WTC11 (cell line): ENCODE results near the gene DCTD. TPM values are rescaled to one million over a fixed set of nuclear protein-coding genes. Genes with fewer than 3 reads are reported as not detected.

Experiments used
- ATAC-seq: fragments of 200-7000 bp; cut with Tn5 transposase; 2 replicates; pipeline ENCODE4 v1.10.0; 2021; ENCODE audit warnings: mild to moderate bottlenecking, moderate library complexity
- CTCF ChIA-PET: fragments of 300-600 bp; sonication (Branson Sonifier 250); formaldehyde crosslinking; loops from one replicate; lab custom pipeline; 2021; ENCODE audit warnings: antibody characterized with exemption; lab: Charles Lee
- POLR2A ChIA-PET: fragments of 350-600 bp; sonication (Branson Sonifier 250); formaldehyde crosslinking; loops from one replicate; lab custom pipeline; 2021; ENCODE audit warnings: antibody characterized with exemption; lab: Charles Lee
- DNase-seq: peaks from one replicate; pipeline ENCODE4 v3.0.0; 2021; ENCODE audit warnings: low spot score
- H3K27ac Mint-ChIP-seq: 2 replicates; pipeline ENCODE4 v1.8.0; 2021; ENCODE audit warnings: mixed read lengths
- H3K27me3 Mint-ChIP-seq: 2 replicates; pipeline ENCODE4 v1.8.0; 2021; ENCODE audit warnings: low read depth, mild to moderate bottlenecking, moderate library complexity, mixed read lengths
- H3K36me3 Mint-ChIP-seq: 2 replicates; pipeline ENCODE4 v1.8.0; 2021; ENCODE audit warnings: mixed read lengths
- H3K4me1 Mint-ChIP-seq: 2 replicates; pipeline ENCODE4 v1.8.0; 2022; ENCODE audit warnings: mixed read lengths
- H3K4me3 Mint-ChIP-seq: 2 replicates; pipeline ENCODE4 v1.8.0; 2021; ENCODE audit warnings: mild to moderate bottlenecking, moderate library complexity, mixed read lengths
- H3K9me3 Mint-ChIP-seq: 2 replicates; pipeline ENCODE4 v1.8.0; 2021; ENCODE audit warnings: mixed read lengths
- ATF1 ChIP-seq: sonication (generic); formaldehyde crosslinking; IDR thresholded peaks from 2 replicates; pipeline ENCODE4 v1.8.1; 2023; ENCODE audit warnings: mild to moderate bottlenecking, moderate library complexity, missing genetic modification reagents
- CREB1 ChIP-seq: sonication (generic); formaldehyde crosslinking; IDR thresholded peaks from 2 replicates; pipeline ENCODE4 v1.8.0; 2023; ENCODE audit warnings: mild to moderate bottlenecking, missing genetic modification reagents
- CREM ChIP-seq: sonication (generic); formaldehyde crosslinking; IDR thresholded peaks from 2 replicates; pipeline ENCODE4 v1.8.1; 2022; ENCODE audit warnings: mild to moderate bottlenecking, missing genetic modification reagents, moderate library complexity
- ELF4 ChIP-seq: sonication (generic); formaldehyde crosslinking; IDR thresholded peaks from 2 replicates; pipeline ENCODE4 v1.8.1; 2022; ENCODE audit warnings: low read depth, mild to moderate bottlenecking, moderate library complexity, missing genetic modification reagents
- ESRRA ChIP-seq: sonication (generic); formaldehyde crosslinking; IDR thresholded peaks from 2 replicates; pipeline ENCODE4 v1.8.1; 2022; ENCODE audit warnings: mild to moderate bottlenecking, missing genetic modification reagents, borderline replicate concordance
- ETV6 ChIP-seq: sonication (generic); formaldehyde crosslinking; IDR thresholded peaks from 2 replicates; pipeline ENCODE4 v1.8.1; 2022; ENCODE audit warnings: mild to moderate bottlenecking, missing genetic modification reagents
- FOXP1 ChIP-seq: sonication (generic); formaldehyde crosslinking; IDR thresholded peaks from 2 replicates; pipeline ENCODE4 v1.8.0; 2022; ENCODE audit warnings: missing genetic modification reagents, mild to moderate bottlenecking, moderate library complexity, borderline replicate concordance
- HMGA2 ChIP-seq: fragments of 250-450 bp; sonication (Bioruptor Pico); IDR thresholded peaks from 2 replicates; pipeline ENCODE4 v1.4.0; 2021; ENCODE audit warnings: mild to moderate bottlenecking, moderate library complexity
- HMGXB4 ChIP-seq: sonication (generic); formaldehyde crosslinking; IDR thresholded peaks from 2 replicates; pipeline ENCODE4 v1.8.1; 2023; ENCODE audit warnings: mild to moderate bottlenecking, moderate library complexity, missing genetic modification reagents
- JAZF1 ChIP-seq: fragments of 250-450 bp; sonication (Bioruptor Pico); IDR thresholded peaks from 2 replicates; pipeline ENCODE4 v1.9.0; 2021; ENCODE audit warnings: moderate library complexity, mild to moderate bottlenecking, inconsistent platforms
- KAT7 ChIP-seq: sonication (generic); formaldehyde crosslinking; IDR thresholded peaks from 2 replicates; pipeline ENCODE4 v1.8.1; 2023; ENCODE audit warnings: missing genetic modification reagents, mild to moderate bottlenecking, borderline replicate concordance
- NFATC4 ChIP-seq: fragments of 250-450 bp; sonication (Bioruptor Pico); IDR thresholded peaks from 2 replicates; pipeline ENCODE4 v1.9.0; 2021; ENCODE audit warnings: mild to moderate bottlenecking
- NFYB ChIP-seq: sonication (generic); formaldehyde crosslinking; conservative IDR thresholded peaks from 2 replicates; pipeline ENCODE4 v1.8.0; 2022; ENCODE audit warnings: low read depth, missing genetic modification reagents
- NR1H2 ChIP-seq: sonication (generic); formaldehyde crosslinking; IDR thresholded peaks from 2 replicates; pipeline ENCODE4 v1.9.0; 2021; ENCODE audit warnings: mild to moderate bottlenecking, moderate library complexity, missing genetic modification reagents
- NR2C2 ChIP-seq: sonication (generic); formaldehyde crosslinking; IDR thresholded peaks from 2 replicates; pipeline ENCODE4 v1.8.0; 2022; ENCODE audit warnings: mild to moderate bottlenecking, missing genetic modification reagents
- OVOL2 ChIP-seq: fragments of 250-450 bp; sonication (Bioruptor Pico); IDR thresholded peaks from 2 replicates; pipeline ENCODE4 v1.9.0; 2021; ENCODE audit warnings: mild to moderate bottlenecking, borderline replicate concordance
- SOX15 ChIP-seq: fragments of 250-450 bp; sonication (Bioruptor Pico); IDR thresholded peaks from 2 replicates; pipeline ENCODE4 v1.9.0; 2021; ENCODE audit warnings: mild to moderate bottlenecking
- TEAD4 ChIP-seq: sonication (generic); formaldehyde crosslinking; IDR thresholded peaks from 2 replicates; pipeline ENCODE4 v1.8.0; 2022; ENCODE audit warnings: mild to moderate bottlenecking, missing genetic modification reagents
- USF1 ChIP-seq: sonication (generic); formaldehyde crosslinking; IDR thresholded peaks from 2 replicates; pipeline ENCODE4 v1.8.0; 2022; ENCODE audit warnings: mild to moderate bottlenecking, missing genetic modification reagents
- ZNF396 ChIP-seq: fragments of 250-450 bp; sonication (Bioruptor Pico); IDR thresholded peaks from 2 replicates; pipeline ENCODE4 v1.8.0; 2021; ENCODE audit warnings: mild to moderate bottlenecking, moderate library complexity, borderline replicate concordance
- ZNF416 ChIP-seq: fragments of 250-450 bp; sonication (Bioruptor Pico); IDR thresholded peaks from 2 replicates; pipeline ENCODE4 v1.9.0; 2021; ENCODE audit warnings: mild to moderate bottlenecking, inconsistent platforms
- total RNA-seq: library from RNA; stranded (reverse); gene quantifications from 3 replicates; pipeline ENCODE4 v1.2.3, GENCODE V29; 2021
- TF ChIP-seq, protein P1 (sequence below): sonication (generic); formaldehyde crosslinking; IDR thresholded peaks from 2 replicates; pipeline ENCODE4 v1.8.1; 2023; ENCODE audit warnings: mild to moderate bottlenecking, missing genetic modification reagents, moderate library complexity
- TF ChIP-seq, protein P2 (sequence below): sonication (generic); formaldehyde crosslinking; IDR thresholded peaks from 2 replicates; pipeline ENCODE4 v1.8.1; 2022; ENCODE audit warnings: mild to moderate bottlenecking, missing genetic modification reagents, moderate library complexity, borderline replicate concordance

DCTD gene
- total RNA-seq, 1 experiment from 2014 or later, result 56.8 TPM

DNA sequence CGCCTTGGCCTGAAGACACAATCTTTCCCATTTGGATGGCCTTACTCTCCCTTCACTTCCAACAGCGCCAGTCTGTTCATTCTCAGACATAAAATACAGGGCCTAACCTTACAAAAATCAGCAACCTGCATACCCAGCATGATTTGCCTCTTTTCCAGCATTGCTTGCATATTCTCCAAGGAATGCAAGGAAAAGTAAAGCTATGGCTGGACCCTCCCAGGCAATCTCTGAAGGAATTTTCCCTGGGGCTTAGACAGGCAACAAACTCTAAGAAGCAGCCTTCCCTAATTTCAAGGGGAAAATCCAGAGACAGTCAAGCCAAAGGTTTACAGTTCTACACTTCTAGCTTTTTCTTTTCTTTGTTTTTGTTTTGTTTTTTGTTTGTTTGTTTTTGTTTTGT is 3.6 kb downstream of the DCTD start:
- DNase-seq, result no peak
- Mint-ChIP-seq H3K4me1 (peaks cover 13% of the 10 kb centered on the region), H3K36me3 (peaks cover 31% of the 10 kb centered on the region), H3K4me3 (no peak overlapping the region), H3K9me3 (no peaks in the 10 kb centered on the region)
- POLR2A ChIA-PET, result no interaction called here
- TF ChIP-seq NFYB (CRISPR knock-in tag), result no peak
- TF ChIP-seq ATF1 (CRISPR knock-in tag), result no peak
- TF ChIP-seq ELF4 (CRISPR knock-in tag), result no peak
- no peak for TF ChIP-seq NFATC4 (CRISPR knock-in tag)
- no peak for TF ChIP-seq OVOL2 (CRISPR knock-in tag)
- no peak for TF ChIP-seq HMGA2 (CRISPR knock-in tag)
- no peak for TF ChIP-seq HMGXB4
- TF ChIP-seq ZNF396 (CRISPR knock-in tag), result no peak
- TF ChIP-seq SOX15 (CRISPR knock-in tag), result no peak
- TF ChIP-seq FOXP1, result no peak
- TF ChIP-seq, protein P1, sequence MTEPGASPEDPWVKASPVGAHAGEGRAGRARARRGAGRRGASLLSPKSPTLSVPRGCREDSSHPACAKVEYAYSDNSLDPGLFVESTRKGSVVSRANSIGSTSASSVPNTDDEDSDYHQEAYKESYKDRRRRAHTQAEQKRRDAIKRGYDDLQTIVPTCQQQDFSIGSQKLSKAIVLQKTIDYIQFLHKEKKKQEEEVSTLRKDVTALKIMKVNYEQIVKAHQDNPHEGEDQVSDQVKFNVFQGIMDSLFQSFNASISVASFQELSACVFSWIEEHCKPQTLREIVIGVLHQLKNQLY (CRISPR knock-in tag), result no peak
- TF ChIP-seq, protein P2, sequence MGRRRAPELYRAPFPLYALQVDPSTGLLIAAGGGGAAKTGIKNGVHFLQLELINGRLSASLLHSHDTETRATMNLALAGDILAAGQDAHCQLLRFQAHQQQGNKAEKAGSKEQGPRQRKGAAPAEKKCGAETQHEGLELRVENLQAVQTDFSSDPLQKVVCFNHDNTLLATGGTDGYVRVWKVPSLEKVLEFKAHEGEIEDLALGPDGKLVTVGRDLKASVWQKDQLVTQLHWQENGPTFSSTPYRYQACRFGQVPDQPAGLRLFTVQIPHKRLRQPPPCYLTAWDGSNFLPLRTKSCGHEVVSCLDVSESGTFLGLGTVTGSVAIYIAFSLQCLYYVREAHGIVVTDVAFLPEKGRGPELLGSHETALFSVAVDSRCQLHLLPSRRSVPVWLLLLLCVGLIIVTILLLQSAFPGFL (CRISPR knock-in tag), result no peak
- no peak for TF ChIP-seq CREB1
- no peak for TF ChIP-seq JAZF1 (CRISPR knock-in tag)
- TF ChIP-seq ZNF416, result no peak
- no peak for TF ChIP-seq CREM
- TF ChIP-seq, all 79 proteins: peak for 0
- peak overlapping the region; percentile 47; the same call in 1 of the 2 replicates for H3K27ac Mint-ChIP-seq
- ATAC-seq, result no peak
- peaks cover 6% of the 10 kb centered on the region; the same call in 1 of the 2 replicates for H3K27me3 Mint-ChIP-seq
- CTCF ChIA-PET, result no interaction called here

GRCh38 chr4:182913036-182913435 is 4.2 kb downstream of the DCTD start:
- Mint-ChIP-seq H3K4me1 (peaks cover 9% of the 10 kb centered on the region), H3K9me3 (no peaks in the 10 kb centered on the region), H3K27me3 (peaks cover 1% of the 10 kb centered on the region; the same call in 1 of the 2 replicates), H3K27ac (no peak overlapping the region), H3K4me3 (no peak overlapping the region), H3K36me3 (peaks cover 31% of the 10 kb centered on the region)
- ATAC-seq (no peak), DNase-seq (no peak)
- ChIA-PET POLR2A (no interaction called here), CTCF (interaction anchor here (3.7 kb wide), 1 partner anchor 11 kb away, joined by 14 read pairs; no protein-coding TSS in a partner anchor)
- no peak for TF ChIP-seq ESRRA (CRISPR knock-in tag)

DNA sequence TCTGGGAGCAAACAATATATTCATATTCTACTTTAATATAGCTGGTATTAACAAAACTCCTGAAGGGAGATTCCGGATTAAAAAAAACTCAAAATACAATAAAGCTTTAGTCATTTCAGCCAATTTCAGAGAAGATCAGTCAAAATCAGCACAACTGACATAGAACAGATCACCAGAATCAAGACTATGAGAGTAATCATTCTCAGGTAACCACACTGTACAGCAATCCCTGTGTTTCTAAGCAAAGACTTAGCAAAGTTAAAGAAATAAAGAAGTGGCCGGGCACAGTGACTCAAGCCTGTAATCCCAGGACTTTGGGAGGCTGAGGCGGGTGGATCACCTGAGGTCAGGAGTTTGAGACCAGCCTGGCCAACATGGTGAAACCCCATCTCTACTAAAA is 9.1 kb downstream of the DCTD start:
- CTCF ChIA-PET, result interaction anchor here (0.7 kb wide), 1 partner anchor 8 kb away, joined by 4 read pairs; no protein-coding TSS in a partner anchor
- H3K9me3 Mint-ChIP-seq, result no peaks in the 10 kb centered on the region
- no peaks in the 10 kb centered on the region for H3K27me3 Mint-ChIP-seq
- peaks cover 36% of the 10 kb centered on the region for H3K36me3 Mint-ChIP-seq
- ATAC-seq (no peak), DNase-seq (no peak)
- H3K4me1 Mint-ChIP-seq, result peaks cover 4% of the 10 kb centered on the region; the same call in 1 of the 2 replicates
- H3K4me3 Mint-ChIP-seq, result no peak overlapping the region
- TF ChIP-seq TEAD4 (CRISPR knock-in tag) (no peak), NR2C2 (no peak), ETV6 (CRISPR knock-in tag) (no peak), NR1H2 (CRISPR knock-in tag) (no peak), KAT7 (no peak), USF1 (CRISPR knock-in tag) (no peak)
- TF ChIP-seq, all 79 proteins: peak for 0
- no peak overlapping the region for H3K27ac Mint-ChIP-seq
- POLR2A ChIA-PET, result no interaction called here
